HG03460 (cell line): ENCODE measurements around the gene HBA1.
"Not testable (repeated sequence)": the region's sequence is repeated elsewhere in the genome, so short reads cannot be mapped to it uniquely, and the experiment has no call there.

ENCODE experiments used
- ATAC-seq: cut with Tn5 transposase; IDR thresholded peaks from one replicate; pipeline ENCODE4 v1.9.1; 2021; ENCODE audit not compliant: unreplicated experiment

HBA1 gene

GRCh38 chr16:173928-174769, 2.3 kb upstream of the HBA1 start:
- ATAC-seq, result not testable (repeated sequence)

DNA sequence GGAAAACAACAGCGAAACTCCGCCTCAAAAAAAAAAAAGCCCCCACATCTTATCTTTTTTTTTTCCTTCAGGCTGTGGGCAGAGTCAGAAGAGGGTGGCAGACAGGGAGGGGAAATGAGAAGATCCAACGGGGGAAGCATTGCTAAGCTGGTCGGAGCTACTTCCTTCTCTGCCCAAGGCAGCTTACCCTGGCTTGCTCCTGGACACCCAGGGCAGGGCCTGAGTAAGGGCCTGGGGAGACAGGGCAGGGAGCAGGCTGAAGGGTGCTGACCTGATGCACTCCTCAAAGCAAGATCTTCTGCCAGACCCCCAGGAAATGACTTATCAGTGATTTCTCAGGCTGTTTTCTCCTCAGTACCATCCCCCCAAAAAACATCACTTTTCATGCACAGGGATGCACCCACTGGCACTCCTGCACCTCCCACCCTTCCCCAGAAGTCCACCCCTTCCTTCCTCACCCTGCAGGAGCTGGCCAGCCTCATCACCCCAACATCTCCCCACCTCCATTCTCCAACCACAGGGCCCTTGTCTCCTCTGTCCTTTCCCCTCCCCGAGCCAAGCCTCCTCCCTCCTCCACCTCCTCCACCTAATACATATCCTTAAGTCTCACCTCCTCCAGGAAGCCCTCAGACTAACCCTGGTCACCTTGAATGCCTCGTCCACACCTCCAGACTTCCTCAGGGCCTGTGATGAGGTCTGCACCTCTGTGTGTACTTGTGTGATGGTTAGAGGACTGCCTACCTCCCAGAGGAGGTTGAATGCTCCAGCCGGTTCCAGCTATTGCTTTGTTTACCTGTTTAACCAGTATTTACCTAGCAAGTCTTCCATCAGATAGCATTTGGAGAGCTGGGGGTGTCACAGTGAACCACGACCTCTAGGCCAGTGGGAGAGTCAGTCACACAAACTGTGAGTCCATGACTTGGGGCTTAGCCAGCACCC, 1.2 kb upstream of the HBA1 start:
- ATAC-seq, result no peak

GRCh38 chr16:176006-176405, 474 bp upstream of the HBA1 start:
- not testable (repeated sequence) for ATAC-seq

DNA sequence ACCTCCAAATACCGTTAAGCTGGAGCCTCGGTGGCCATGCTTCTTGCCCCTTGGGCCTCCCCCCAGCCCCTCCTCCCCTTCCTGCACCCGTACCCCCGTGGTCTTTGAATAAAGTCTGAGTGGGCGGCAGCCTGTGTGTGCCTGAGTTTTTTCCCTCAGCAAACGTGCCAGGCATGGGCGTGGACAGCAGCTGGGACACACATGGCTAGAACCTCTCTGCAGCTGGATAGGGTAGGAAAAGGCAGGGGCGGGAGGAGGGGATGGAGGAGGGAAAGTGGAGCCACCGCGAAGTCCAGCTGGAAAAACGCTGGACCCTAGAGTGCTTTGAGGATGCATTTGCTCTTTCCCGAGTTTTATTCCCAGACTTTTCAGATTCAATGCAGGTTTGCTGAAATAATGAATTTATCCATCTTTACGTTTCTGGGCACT, 928 bp downstream of the HBA1 start:
- no peak for ATAC-seq

- ATAC-seq, result no peak
Observed at GRCh38 chr16:177981-178667, 1.6 kb downstream of the HBA1 start.

- no peak for ATAC-seq
Observed at GRCh38 chr16:178668-179015, 2.2 kb downstream of the HBA1 start.

DNA sequence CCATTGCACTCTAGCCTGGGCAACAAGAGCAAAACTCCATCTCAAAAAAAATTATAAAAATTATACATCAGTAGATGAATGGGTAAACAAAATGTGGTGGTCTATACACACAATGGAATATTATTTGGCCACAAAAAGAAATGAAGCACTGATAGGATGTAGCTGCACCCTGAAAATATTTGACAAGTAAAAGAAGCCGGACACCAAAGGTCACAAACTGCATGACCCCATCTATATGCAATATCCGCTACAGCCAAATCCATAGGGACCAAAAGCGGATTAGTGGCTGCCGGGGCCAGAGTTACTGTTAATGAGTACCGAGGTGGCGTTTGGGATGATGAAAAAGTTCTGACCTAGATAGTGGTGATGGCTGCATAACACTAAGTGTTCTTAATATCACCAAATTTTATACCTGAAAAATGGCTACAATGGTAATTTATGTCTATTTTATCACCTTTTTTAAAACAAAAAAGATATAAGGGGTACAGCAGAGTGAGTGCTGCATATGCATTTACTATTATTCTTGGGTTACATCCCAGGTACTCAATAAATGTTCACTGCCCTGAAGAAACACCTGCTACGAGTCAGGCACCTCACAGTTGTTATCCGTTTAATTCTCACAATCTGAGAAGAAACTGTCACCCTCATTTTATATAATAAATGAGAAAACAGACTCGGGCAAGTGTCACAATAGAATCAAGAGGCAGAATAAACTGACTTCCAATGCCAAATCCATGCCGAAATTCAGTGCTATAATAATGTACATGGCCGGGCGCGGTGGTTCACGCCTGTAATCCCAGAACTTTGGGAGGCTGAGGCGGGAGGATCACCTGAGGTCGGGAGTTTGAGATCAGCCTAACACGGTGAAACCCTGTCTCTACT, 3.0 kb downstream of the HBA1 start:
- no peak for ATAC-seq

DNA sequence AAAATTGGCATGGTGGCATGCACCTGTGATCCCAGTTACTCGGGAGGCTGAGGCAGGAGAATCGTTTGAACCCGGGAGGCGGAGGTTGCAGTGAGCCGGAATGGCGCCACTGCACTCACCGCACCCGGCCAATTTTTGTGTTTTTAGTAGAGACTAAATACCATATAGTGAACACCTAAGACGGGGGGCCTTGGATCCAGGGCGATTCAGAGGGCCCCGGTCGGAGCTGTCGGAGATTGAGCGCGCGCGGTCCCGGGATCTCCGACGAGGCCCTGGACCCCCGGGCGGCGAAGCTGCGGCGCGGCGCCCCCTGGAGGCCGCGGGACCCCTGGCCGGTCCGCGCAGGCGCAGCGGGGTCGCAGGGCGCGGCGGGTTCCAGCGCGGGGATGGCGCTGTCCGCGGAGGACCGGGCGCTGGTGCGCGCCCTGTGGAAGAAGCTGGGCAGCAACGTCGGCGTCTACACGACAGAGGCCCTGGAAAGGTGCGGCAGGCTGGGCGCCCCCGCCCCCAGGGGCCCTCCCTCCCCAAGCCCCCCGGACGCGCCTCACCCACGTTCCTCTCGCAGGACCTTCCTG, 3.7 kb downstream of the HBA1 start, which contains the start of gene HBQ1:
TSS of gene HBQ1 (plus strand) at position 359 of the 575 bp plus-strand sequence. CDS start at position 387, 28 bp downstream.
- ATAC-seq, result no peak

DNA sequence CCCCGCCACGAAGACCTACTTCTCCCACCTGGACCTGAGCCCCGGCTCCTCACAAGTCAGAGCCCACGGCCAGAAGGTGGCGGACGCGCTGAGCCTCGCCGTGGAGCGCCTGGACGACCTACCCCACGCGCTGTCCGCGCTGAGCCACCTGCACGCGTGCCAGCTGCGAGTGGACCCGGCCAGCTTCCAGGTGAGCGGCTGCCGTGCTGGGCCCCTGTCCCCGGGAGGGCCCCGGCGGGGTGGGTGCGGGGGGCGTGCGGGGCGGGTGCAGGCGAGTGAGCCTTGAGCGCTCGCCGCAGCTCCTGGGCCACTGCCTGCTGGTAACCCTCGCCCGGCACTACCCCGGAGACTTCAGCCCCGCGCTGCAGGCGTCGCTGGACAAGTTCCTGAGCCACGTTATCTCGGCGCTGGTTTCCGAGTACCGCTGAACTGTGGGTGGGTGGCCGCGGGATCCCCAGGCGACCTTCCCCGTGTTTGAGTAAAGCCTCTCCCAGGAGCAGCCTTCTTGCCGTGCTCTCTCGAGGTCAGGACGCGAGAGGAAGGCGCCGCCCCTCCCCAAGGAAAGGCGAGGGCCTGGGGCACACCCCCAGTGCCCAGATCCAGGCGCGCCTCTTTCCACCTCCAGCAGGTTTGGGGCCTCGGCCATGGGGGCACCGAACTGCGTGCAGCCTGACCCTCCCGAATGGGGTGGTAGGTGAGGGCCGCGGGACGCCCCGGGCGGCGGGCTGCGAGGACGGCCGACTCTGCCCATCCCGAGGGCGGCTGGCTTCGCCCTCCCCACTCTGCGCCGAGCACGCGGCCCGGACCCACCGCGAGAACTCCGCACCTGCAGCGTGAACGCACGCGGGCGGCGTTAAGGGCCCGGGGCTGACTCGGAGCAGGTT, 4.4 kb downstream of the HBA1 start:
- ATAC-seq, result no peak

GRCh38 chr16:181565-182021, 5.1 kb downstream of the HBA1 start:
- ATAC-seq, result no peak

DNA sequence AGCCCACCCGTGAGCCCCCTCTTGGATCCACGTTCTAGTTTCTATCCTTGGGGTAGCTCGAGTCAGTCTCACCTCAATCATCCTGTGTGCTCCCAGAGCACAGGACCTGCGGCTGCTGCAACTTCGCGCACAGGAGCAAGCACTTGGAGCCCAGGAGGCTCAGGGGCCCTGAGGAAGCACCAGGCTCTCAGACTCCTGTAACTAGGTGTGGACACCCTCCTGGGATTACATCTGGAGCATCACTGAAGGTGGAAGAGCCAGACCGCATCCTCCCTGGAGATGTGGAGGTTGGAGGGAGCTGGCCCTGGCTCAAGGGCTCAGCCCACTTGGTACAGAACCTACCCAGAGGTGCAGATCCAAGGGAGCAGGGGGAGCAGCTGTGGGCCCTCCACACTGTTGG, 6.5 kb downstream of the HBA1 start:
- ATAC-seq, result no peak

GRCh38 chr16:185213-185612, 8.7 kb downstream of the HBA1 start:
- no peak for ATAC-seq

GRCh38 chr16:185691-186090, 9.2 kb downstream of the HBA1 start:
- no peak for ATAC-seq

- no peak for ATAC-seq
Observed at GRCh38 chr16:187330-187729, 10.8 kb downstream of the HBA1 start.

GRCh38 chr16:188674-189073, 12.2 kb downstream of the HBA1 start:
- ATAC-seq, result no peak

- ATAC-seq, result no peak
Observed at GRCh38 chr16:189604-190186, 13.2 kb downstream of the HBA1 start.

- no peak for ATAC-seq
Observed at GRCh38 chr16:191831-192230, 15.4 kb downstream of the HBA1 start.

DNA sequence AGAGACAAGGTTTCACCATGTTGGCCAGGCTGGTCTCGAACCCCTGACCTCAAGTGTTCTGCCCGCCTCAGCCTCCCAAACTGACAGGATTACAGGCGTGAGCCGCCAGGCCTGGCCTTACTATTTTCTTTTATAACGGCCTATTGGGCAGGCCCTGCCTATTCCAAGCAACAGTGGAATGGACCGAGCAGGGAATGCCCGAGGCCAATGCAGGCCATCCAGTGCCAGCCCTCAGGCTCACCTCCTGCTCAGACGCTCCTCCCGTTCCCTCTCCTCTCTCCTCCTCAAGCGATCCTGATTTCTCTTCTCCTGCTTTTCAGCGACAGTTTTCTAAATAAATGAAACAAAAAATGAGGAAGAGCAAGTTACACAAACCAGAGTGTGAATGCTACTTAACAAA, 16.2 kb downstream of the HBA1 start:
- ATAC-seq, result no peak

- no peak for ATAC-seq
Observed at GRCh38 chr16:193441-193840, 17.0 kb downstream of the HBA1 start.
